Amygdala (tissue), 56 donors: ENCODE results near the gene CMKLR1.

Experiments used
- DNase-seq, 56 donors: peaks; one replicate each; lab custom pipeline; 2025; lab: John Stamatoyannopoulos, UW

Gene CMKLR1

DNA sequence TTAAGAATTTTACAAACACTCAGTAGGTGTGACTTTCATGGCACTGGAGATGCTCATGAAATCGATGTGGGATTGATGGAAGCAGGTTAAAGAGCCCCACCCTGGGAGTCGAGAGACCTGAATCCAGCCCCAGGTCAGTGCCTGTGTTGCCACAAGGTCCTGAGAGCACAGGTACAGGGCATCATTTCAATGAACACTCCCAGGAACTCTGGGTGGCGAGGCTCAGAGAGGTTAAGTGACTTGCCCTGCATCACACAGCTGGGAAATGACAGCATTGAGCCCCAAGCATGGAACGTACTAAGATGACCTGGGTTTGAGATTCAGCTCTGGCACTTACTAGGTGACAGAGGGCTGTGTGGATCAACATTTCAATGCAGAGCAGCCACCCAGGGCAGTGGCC lies 98.2 kb downstream of the CMKLR1 start:
- DNase-seq: no peak

DNA sequence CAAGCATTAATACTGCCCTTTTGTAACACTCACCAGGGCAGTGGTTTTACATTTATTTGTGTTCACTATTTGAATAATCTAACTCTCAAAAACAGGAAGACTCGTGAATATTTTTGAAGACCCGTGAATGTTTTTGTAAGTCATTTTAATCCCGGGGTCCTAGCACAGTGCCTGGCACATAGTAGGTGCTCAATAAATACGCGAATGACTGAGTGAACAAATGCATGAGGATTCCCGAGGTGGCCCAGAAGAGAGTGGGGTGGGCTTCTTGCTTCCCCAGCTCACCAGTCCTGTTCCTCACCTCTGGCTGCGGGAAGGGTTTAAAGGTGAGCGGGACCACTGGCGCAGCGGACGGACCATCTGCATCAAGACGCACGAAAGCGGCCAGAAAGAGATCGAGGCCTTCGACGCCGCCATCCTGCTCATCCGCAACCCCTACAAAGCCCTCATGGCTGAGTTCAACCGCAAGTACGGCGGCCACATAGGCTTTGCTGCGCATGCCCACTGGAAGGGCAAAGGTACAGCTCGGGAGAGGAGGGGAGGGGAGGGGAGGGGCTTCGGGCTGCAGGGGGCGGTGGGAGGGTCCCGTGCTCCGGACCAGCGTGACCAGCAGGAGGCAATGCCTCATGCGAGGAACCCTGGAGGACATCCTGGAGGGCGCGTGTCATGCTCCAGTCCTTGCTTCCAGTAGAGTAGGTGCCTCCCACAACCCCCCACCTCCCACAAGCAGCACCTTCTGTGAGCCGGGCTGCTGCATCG lies 98.9 kb downstream of the CMKLR1 start:
- DNase-seq: no peak

DNA sequence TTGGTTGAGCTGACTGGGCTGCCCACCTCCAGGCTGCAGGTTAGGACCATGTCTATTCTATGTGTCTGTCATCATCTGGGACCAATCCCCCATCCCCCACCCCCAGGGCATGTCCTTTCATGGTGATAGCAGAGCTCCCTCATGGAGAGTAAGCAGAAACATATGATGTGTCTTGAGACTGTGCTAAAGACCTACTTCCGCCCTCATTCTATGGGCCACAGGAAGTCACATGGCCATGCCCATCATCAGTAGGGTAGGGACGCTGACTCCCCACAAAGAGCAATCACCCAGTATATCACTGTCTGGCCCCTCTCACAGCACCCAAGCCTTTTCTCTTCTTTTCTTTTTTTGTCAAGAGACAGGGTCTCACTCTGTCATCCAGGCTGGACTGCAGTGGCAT lies 99.7 kb downstream of the CMKLR1 start:
- no peak for DNase-seq

DNA sequence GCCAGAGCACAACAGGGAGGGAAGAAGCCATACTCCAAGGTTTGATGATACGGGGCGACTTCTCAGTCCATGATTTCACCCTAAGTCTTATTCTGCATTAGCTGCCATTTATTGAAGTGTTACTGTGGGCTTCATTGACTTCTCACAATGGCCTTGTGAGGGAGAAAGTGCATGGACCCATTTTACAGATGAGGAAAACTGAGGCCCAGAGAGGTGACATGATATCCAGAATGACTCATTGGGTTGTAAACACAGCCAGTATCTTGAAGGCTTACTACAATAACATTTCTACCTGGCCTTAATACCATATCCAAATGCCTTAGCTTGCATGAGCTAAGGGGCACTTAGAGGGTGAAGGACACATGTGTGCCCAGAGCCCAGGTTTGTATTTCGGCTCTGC lies 100.6 kb downstream of the CMKLR1 start:
- DNase-seq: no peak
